Mesendoderm (in vitro differentiated cells): Measurements from ENCODE around the gene DISC1. TPM values are rescaled to one million over a fixed set of nuclear protein-coding genes. Genes with fewer than 3 reads are reported as not detected.

Experiments
- DNase-seq: peaks from one replicate; pipeline ENCODE4 v3.0.0; 2013
- H2AK5ac ChIP-seq: 2 replicates; pipeline ENCODE4 v1.6.1; 2013; ENCODE audit warnings: low read length, inconsistent platforms
- H2BK120ac ChIP-seq: 2 replicates; pipeline ENCODE4 v1.6.1; 2013; ENCODE audit warnings: low read depth, mild to moderate bottlenecking, low read length, moderate library complexity, mixed read lengths
- H2BK15ac ChIP-seq: replicated peaks from 2 replicates; pipeline ENCODE4 v1.6.1; 2013; ENCODE audit warnings: low read depth, mild to moderate bottlenecking, moderate library complexity
- H2BK5ac ChIP-seq: 2 replicates; pipeline ENCODE4 v1.6.1; 2013; ENCODE audit warnings: low read length, inconsistent platforms
- H3K18ac ChIP-seq: 2 replicates; pipeline ENCODE4 v1.6.1; 2013; ENCODE audit warnings: mild to moderate bottlenecking, low read length, mixed read lengths
- H3K23ac ChIP-seq: one replicate; pipeline ENCODE4 v1.6.1; 2013; ENCODE audit warnings: low read length
- H3K27ac ChIP-seq: 2 replicates; pipeline ENCODE4 v1.5.1; 2013; ENCODE audit warnings: low read depth, mild to moderate bottlenecking, inconsistent platforms, low read length, moderate library complexity
- H3K27me3 ChIP-seq: 2 replicates; pipeline ENCODE4 v1.6.1; 2013; ENCODE audit warnings: low read length, control low read depth, mild to moderate bottlenecking, inconsistent platforms; ENCODE audit not compliant: insufficient read depth, poor library complexity
- H3K36me3 ChIP-seq: 2 replicates; pipeline ENCODE4 v1.6.1; 2013; ENCODE audit warnings: low read length, inconsistent platforms; ENCODE audit not compliant: control insufficient read depth, insufficient read depth
- H3K4ac ChIP-seq: one replicate; pipeline ENCODE4 v1.6.1; 2013; ENCODE audit warnings: low read depth, mild to moderate bottlenecking, low read length, moderate library complexity
- H3K4me1 ChIP-seq: 2 replicates; pipeline ENCODE4 v1.6.1; 2013; ENCODE audit warnings: low read depth, low read length, inconsistent platforms; ENCODE audit not compliant: control insufficient read depth
- H3K4me2 ChIP-seq: 2 replicates; pipeline ENCODE4 v1.6.1; 2013; ENCODE audit warnings: low read length
- H3K4me3 ChIP-seq: 2 replicates; pipeline ENCODE4 v1.5.1; 2013; ENCODE audit warnings: mild to moderate bottlenecking, low read length
- H3K56ac ChIP-seq: one replicate; pipeline ENCODE4 v1.6.1; 2013; ENCODE audit warnings: low read length
- H3K79me1 ChIP-seq: 2 replicates; pipeline ENCODE4 v1.6.1; 2013; ENCODE audit warnings: low read length, inconsistent platforms
- H3K79me2 ChIP-seq: 2 replicates; pipeline ENCODE4 v1.6.1; 2013; ENCODE audit warnings: mild to moderate bottlenecking, low read length; ENCODE audit not compliant: control insufficient read depth, insufficient read depth
- H3K9ac ChIP-seq: 2 replicates; pipeline ENCODE4 v1.6.1; 2013; ENCODE audit warnings: low read length, inconsistent platforms
- H4K5ac ChIP-seq: one replicate; pipeline ENCODE4 v1.6.1; 2013; ENCODE audit warnings: low read length
- H4K8ac ChIP-seq: one replicate; pipeline ENCODE4 v1.6.1; 2013; ENCODE audit warnings: low read depth, mild to moderate bottlenecking, control low read depth, low read length, moderate library complexity
- WGBS: extraction: QIAGEN DNeasy Blood & Tissue Kit; methylation state at CpG from one replicate; pipeline ENCODE4 v1.1.7; 2013; ENCODE audit warnings: low lambda C conversion rate, missing lambda C conversion rate; ENCODE audit not compliant: insufficient coverage; ENCODE audit errors: extremely low coverage; 5-methylcytosine and 5-hydroxymethylcytosine counted together
- polyA plus RNA-seq, 2 experiments: library from polyadenylated mRNA; stranded (reverse); fragments of 200-250 nt; gene quantifications; one replicate each; pipeline ENCODE4 v1.2.3, GENCODE V29; 2013

The DISC1 gene
- polyA plus RNA-seq (2013, experiment 1 of 2): 1.3 TPM
- polyA plus RNA-seq (2013, experiment 2 of 2): 1.2 TPM

GRCh38 chr1:231626535-231626950 lies at the start of gene DISC1:
TSS of gene DISC1 (plus strand) at chr1:231626790. CDS start at chr1:231626868, 78 bp downstream.
- WGBS: no CpG with 5 or more reads among the region's 38 CpGs
- Histone ChIP-seq H3K27ac (peak within 1 kb of the TSS; percentile 42), H2BK120ac (no peak within 1 kb of the TSS)

GRCh38 chr1:231576804-231577718 lies 49.5 kb upstream of the DISC1 start:
- H3K4me1 ChIP-seq: no peaks in the 10 kb centered on the region
- H3K23ac ChIP-seq: no peak overlapping the region
- WGBS: no CpG with 5 or more reads among the region's 11 CpGs
- no peak overlapping the region for H2BK15ac ChIP-seq
- H3K18ac ChIP-seq: no peak overlapping the region
- H3K79me2 ChIP-seq: no peaks in the 10 kb centered on the region
- H2AK5ac ChIP-seq: no peak overlapping the region
- no peak overlapping the region for H2BK120ac ChIP-seq
- H3K27ac ChIP-seq: no peak overlapping the region
- H3K79me1 ChIP-seq: no peaks in the 10 kb centered on the region
- H4K8ac ChIP-seq: no peak overlapping the region
- no peak overlapping the region for H3K56ac ChIP-seq
- H3K9ac ChIP-seq: no peak overlapping the region
- H4K5ac ChIP-seq: no peak overlapping the region
- H3K36me3 ChIP-seq: no peaks in the 10 kb centered on the region
- H3K4me3 ChIP-seq: no peak overlapping the region
- no peaks in the 10 kb centered on the region for H3K27me3 ChIP-seq
- no peak overlapping the region for H3K4me2 ChIP-seq
- DNase-seq: no peak
- H3K4ac ChIP-seq: no peak overlapping the region
- H2BK5ac ChIP-seq: no peak overlapping the region

More at GRCh38 chr1:231626535-231626950, at the start of gene DISC1:
- Histone ChIP-seq H3K23ac (no peak within 1 kb of the TSS), H3K79me2 (no peaks in the 10 kb centered on the region), H2BK5ac (peak within 1 kb of the TSS; percentile 38), H3K18ac (peak within 1 kb of the TSS; percentile 62), H4K5ac (no peak within 1 kb of the TSS), H3K79me1 (no peaks in the 10 kb centered on the region), H3K4me2 (peak within 1 kb of the TSS; percentile 92), H3K4me1 (peaks cover 3% of the 10 kb centered on the region), H3K27me3 (no peaks in the 10 kb centered on the region), H3K4ac (no peak within 1 kb of the TSS), H4K8ac (no peak within 1 kb of the TSS), H3K36me3 (no peaks in the 10 kb centered on the region), H3K4me3 (peak within 1 kb of the TSS; percentile 74), H2AK5ac (no peak within 1 kb of the TSS), H2BK15ac (no peak within 1 kb of the TSS), H3K9ac (peak within 1 kb of the TSS; percentile 79), H3K56ac (peak within 1 kb of the TSS; percentile 92)
- peak; percentile 96 for DNase-seq

GRCh38 chr1:231580874-231581273 lies 45.7 kb upstream of the DISC1 start:
- WGBS: no CpG with 5 or more reads among the region's 1 CpG
- H2BK120ac ChIP-seq: no peak overlapping the region

GRCh38 chr1:231581859-231582258 lies 44.7 kb upstream of the DISC1 start:
- H3K27ac ChIP-seq: no peak overlapping the region
- no peak overlapping the region for H2BK5ac ChIP-seq
- no peak overlapping the region for H3K23ac ChIP-seq
- H2AK5ac ChIP-seq: no peak overlapping the region
- no peak overlapping the region for H4K8ac ChIP-seq
- no peak overlapping the region for H3K56ac ChIP-seq
- H3K4me3 ChIP-seq: no peak overlapping the region
- H3K27me3 ChIP-seq: no peaks in the 10 kb centered on the region
- H2BK120ac ChIP-seq: no peak overlapping the region
- no peak overlapping the region for H4K5ac ChIP-seq
- no peaks in the 10 kb centered on the region for H3K79me1 ChIP-seq
- H2BK15ac ChIP-seq: no peak overlapping the region
- H3K4me2 ChIP-seq: no peak overlapping the region
- no peak overlapping the region for H3K18ac ChIP-seq
- no peaks in the 10 kb centered on the region for H3K36me3 ChIP-seq
- no peak overlapping the region for H3K4ac ChIP-seq
- no peak for DNase-seq
- H3K4me1 ChIP-seq: no peaks in the 10 kb centered on the region
- no peaks in the 10 kb centered on the region for H3K79me2 ChIP-seq
- H3K9ac ChIP-seq: no peak overlapping the region
- WGBS: no CpG with 5 or more reads among the region's 2 CpGs

More at GRCh38 chr1:231580874-231581273, 45.7 kb upstream of the DISC1 start:
- no peak overlapping the region for H3K23ac ChIP-seq
- H3K9ac ChIP-seq: no peak overlapping the region
- H3K4me3 ChIP-seq: no peak overlapping the region
- H3K27ac ChIP-seq: no peak overlapping the region
- H3K36me3 ChIP-seq: no peaks in the 10 kb centered on the region
- H2BK5ac ChIP-seq: no peak overlapping the region
- no peak for DNase-seq
- no peaks in the 10 kb centered on the region for H3K79me1 ChIP-seq
- no peak overlapping the region for H4K8ac ChIP-seq
- H3K4ac ChIP-seq: no peak overlapping the region
- no peak overlapping the region for H4K5ac ChIP-seq
- H2AK5ac ChIP-seq: no peak overlapping the region
- no peaks in the 10 kb centered on the region for H3K4me1 ChIP-seq
- H3K27me3 ChIP-seq: no peaks in the 10 kb centered on the region
- H3K18ac ChIP-seq: no peak overlapping the region
- no peaks in the 10 kb centered on the region for H3K79me2 ChIP-seq
- H2BK15ac ChIP-seq: no peak overlapping the region
- H3K4me2 ChIP-seq: no peak overlapping the region
- no peak overlapping the region for H3K56ac ChIP-seq

GRCh38 chr1:231583376-231583775 lies 43.2 kb upstream of the DISC1 start:
- Histone ChIP-seq H3K18ac (no peak overlapping the region), H3K79me1 (no peaks in the 10 kb centered on the region), H3K79me2 (no peaks in the 10 kb centered on the region), H3K27ac (no peak overlapping the region), H3K4me1 (no peaks in the 10 kb centered on the region), H2AK5ac (no peak overlapping the region), H2BK5ac (no peak overlapping the region), H3K9ac (no peak overlapping the region), H3K23ac (no peak overlapping the region), H3K4me2 (no peak overlapping the region), H3K56ac (no peak overlapping the region), H3K27me3 (no peaks in the 10 kb centered on the region), H3K4me3 (no peak overlapping the region), H4K5ac (no peak overlapping the region), H2BK120ac (no peak overlapping the region), H2BK15ac (no peak overlapping the region), H3K4ac (no peak overlapping the region), H4K8ac (no peak overlapping the region), H3K36me3 (no peaks in the 10 kb centered on the region)
- no CpG with 5 or more reads among the region's 6 CpGs for WGBS
- no peak for DNase-seq
